ENCODE results near the gene NMRK2.

Gene NMRK2

DNA sequence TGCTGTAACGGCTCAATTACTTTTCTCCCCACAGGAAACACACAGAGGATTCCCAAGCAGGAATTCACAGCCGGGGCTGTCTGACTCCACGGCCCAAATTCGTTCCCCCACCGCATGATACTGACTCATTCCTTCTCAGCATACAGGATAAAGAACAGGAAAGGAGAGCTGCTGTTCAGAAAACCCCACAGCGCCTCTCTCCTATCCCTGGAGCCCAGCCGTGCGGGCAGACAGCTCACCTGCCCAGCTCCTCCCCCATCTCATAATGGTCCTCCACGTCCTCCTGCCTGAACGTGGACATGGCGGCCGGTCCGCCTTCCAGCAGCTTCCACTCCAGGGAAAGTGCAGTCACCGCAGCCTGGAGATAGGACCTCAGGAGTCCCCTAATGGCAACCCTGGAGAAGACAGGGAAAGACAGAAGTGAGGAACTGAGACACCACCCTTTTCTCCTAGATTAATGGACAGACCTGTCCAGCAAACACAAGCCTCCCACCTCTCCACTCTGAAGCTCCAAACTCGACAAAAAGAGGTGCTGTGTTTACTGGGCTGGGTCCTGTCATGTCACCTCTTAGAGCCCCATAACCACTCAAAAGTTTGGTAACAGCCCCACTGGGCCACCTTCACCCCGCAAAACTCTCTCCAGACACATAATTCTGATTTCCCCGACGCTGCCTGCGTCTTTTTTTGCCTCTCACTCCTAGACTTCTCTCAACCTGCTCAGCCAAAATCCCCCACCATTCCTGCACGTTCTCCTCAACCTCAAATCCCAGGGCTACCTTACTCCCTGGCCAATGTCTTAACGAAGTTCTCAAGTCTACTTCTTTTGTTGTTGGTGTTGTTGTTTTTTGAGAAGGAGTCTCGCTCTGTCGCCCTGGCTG is 36.8 kb downstream of the NMRK2 start:
- peak overlapping the region; percentile 94 for H3K4me3 Mint-ChIP-seq
- H3K36me3 Mint-ChIP-seq: peaks cover 2% of the 10 kb centered on the region
- no peaks in the 10 kb centered on the region for H3K9me3 Mint-ChIP-seq
- no peaks in the 10 kb centered on the region for H3K27me3 Mint-ChIP-seq
- H3K27ac Mint-ChIP-seq: peak overlapping the region; percentile 84
- H3K4me1 Mint-ChIP-seq: peaks cover 28% of the 10 kb centered on the region

DNA sequence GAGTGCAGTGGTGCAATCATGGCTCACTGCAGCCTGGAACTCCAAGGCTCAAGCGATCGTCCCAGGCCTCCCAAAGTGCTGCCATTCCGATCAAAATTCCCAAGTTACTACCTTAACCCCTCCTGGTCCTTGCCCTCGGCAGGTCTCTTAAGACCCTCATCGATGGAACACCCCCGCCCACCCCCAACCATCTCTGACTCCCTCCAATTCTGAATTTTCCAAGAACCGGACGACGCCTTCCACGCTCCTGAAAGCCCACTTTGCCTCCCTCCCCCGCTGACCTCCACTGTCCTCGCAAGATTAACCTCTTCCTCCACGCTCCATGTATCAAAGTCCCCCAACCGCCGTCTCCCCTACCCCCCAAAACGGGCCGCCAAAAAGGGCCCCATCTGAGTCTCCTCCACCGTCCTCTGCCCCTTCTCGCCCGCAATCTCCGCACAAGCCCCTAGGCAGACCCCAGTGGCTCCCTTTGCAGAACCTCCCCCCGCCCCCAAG is 37.5 kb downstream of the NMRK2 start:
- no peaks in the 10 kb centered on the region for H3K9me3 Mint-ChIP-seq
- H3K27me3 Mint-ChIP-seq: no peaks in the 10 kb centered on the region
- peaks cover 2% of the 10 kb centered on the region for H3K36me3 Mint-ChIP-seq
- H3K4me1 Mint-ChIP-seq: peaks cover 28% of the 10 kb centered on the region
- peak overlapping the region; percentile 84 for H3K27ac Mint-ChIP-seq
- peak overlapping the region; percentile 94 for H3K4me3 Mint-ChIP-seq

DNA sequence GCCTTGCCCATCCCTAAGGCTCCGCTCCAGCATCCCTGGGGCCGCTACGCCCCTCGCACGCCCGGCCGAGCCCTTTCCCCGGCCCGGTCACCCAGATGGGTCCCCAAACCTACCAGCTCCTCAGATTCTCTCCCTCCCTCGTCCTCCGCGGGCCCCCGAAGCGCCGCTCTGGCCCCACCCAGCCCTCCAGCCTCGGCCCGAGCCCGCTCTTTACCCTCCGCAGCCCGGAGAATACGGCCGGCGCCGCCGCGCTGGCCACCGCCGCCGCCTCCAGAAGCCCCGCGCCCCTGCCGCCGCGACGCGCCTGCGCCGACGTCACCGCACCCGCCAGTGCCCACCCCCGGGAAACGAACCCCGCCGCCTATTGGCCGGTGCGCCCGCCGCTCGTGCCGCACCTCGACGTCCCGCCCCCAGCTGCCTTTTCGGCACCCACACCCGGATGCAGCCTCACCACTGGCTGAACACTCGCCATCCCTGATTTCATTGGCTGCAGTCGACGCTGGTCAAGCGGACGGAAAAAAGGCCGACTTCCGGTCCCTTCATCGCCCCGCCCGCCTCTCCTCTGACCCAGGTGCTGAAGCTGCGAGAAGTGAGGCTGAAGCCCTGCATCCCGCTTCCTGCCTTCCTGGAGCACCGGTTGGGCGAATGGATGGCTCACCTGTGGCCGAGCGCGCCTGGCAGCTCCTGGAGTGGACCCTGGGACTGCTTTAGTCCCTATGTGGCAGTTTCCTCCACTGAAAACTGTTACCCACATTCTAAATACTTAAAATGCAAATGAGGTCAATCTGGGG is 38.1 kb downstream of the NMRK2 start, which contains the start of gene DAPK3:
Gene DAPK3, minus strand, starts transcription at position 292 of the 791 bp plus-strand sequence. CDS start 1,364 bp downstream, outside the sequence.
- Mint-ChIP-seq H3K36me3 (peaks cover 2% of the 10 kb centered on the region), H3K9me3 (no peaks in the 10 kb centered on the region), H3K27me3 (no peaks in the 10 kb centered on the region), H3K4me1 (peaks cover 28% of the 10 kb centered on the region), H3K27ac (peak within 1 kb of the TSS; percentile 84), H3K4me3 (peak within 1 kb of the TSS; percentile 94)

DNA sequence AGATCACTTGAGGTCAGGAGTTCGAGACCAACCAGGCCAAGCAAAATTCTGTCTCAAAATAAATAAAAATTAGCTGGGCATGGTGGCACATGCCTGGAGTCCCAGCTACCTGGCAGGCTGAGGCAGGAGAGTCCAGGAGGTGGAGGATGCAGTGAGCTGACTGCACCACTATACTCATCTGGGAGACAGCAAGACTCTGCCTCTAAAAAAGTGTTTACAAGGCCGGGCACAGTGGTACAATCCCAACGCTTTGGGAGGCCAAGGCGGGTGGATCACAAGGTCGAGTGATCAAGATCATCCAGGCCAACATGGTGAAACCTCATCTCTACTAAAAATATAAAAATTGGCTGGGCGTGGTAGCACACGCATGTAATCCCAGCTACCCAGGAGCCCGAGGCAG is 42.3 kb downstream of the NMRK2 start:
- Mint-ChIP-seq H3K4me1 (peaks cover 18% of the 10 kb centered on the region), H3K27me3 (no peaks in the 10 kb centered on the region), H3K4me3 (no peak overlapping the region), H3K36me3 (peaks cover 4% of the 10 kb centered on the region), H3K27ac (no peak overlapping the region), H3K9me3 (no peaks in the 10 kb centered on the region)

DNA sequence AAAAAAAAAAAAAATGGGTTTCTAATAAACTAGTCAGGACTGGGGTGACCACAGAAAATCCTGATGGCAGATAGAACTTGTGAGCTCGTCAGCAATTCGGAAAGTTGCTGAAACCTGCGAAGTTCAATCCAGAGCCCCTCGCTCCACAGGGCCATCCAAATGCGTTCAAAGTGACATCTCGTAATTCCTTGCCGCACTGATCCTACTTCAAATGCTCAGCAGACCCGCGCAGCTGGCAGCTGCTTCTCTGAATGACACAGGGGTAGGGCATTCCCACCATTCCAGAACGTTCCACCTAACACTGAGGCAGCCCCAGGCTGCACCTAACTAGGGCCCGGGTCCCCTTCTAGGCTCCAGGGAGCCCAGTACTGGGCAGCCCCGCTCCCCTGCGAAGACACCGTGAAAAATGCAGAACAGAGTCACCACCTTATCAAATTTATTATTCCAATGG is 42.8 kb downstream of the NMRK2 start:
- H3K27me3 Mint-ChIP-seq: no peaks in the 10 kb centered on the region
- no peaks in the 10 kb centered on the region for H3K9me3 Mint-ChIP-seq
- no peak overlapping the region for H3K4me3 Mint-ChIP-seq
- peaks cover 14% of the 10 kb centered on the region for H3K4me1 Mint-ChIP-seq
- peaks cover 5% of the 10 kb centered on the region for H3K36me3 Mint-ChIP-seq
- peak overlapping the region; percentile 38 for H3K27ac Mint-ChIP-seq

DNA sequence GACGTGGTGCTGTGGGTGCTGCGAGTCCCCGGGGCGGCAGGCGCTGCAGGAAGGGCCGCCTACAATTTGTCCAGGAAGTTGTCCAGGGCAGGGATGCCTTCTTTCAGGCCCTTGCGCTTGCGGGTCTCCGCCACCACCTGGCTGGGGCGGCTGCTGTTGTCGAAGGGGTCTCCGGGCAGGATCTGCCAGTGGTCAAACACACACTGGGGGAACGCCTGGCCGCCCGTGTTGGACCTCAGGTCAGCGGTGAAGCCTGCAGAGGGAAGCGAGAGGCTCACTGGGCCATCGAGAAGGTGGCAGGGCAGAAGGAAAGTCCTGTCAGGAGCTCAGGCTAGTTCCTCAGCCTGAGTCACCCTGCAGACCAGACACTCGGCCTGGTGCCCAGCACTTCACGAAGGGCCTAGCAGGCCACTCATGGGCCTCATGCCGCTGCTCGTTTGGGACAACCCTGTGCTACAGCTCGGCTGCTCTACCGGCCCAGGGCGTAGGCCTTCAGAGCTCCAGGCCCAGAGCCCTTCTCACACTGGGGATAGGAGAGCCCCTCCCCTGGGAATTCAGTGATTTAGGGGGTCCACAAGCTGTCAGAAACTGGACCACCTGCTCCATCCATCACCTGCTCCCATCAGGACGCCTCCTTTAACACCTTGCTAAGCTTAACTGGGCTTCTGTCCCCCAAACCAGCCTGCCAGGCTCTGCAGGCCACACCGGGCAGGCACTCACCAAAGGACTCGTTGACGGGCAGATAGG is 43.8 kb downstream of the NMRK2 start:
- Mint-ChIP-seq H3K9me3 (no peaks in the 10 kb centered on the region), H3K4me3 (no peak overlapping the region), H3K27me3 (no peaks in the 10 kb centered on the region), H3K4me1 (peaks cover 21% of the 10 kb centered on the region), H3K27ac (peak overlapping the region; percentile 51), H3K36me3 (peaks cover 8% of the 10 kb centered on the region)

DNA sequence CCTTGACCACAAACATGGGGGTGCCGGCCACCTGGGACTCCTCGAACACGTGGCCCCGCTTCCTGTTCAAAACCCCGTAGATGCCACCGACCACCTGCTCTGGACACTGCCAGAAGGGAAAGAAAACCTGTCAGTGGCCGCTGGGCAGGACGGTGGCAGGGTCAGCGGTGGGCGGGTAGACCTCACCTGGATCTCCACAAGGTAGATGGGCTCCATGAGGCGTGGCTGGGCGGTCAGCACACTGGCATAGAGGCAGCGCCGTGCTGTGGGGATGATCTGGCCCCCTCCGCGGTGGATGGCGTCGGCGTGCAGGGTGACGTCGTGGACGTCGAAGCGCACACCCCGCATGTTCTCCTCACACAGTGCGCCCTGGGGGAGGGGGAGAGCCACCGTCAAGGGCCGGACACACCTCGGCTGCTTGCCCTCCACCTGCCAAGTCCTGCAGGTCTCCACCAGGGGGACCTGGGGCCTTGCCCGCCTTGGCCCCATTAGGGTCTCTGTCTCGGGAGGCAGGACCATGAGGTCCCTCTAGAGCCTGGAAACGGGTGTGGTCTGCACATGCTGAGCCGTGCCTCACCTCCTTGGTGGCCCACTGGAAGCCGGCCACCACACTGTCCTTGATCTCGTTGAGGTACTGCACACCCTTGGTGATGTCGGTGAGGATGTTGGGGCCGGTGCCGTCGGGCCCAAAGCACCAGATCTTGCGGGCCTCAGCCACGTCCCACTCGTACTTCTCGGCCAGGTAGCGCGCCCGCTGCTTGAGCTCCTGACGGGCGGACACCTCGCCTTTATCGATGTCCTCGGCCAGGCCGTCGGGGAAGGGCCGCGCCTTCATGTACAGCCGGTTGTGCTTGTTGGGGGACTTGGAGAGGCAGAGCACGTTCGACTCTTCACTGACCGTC is 44.6 kb downstream of the NMRK2 start:
- no peaks in the 10 kb centered on the region for H3K9me3 Mint-ChIP-seq
- H3K4me1 Mint-ChIP-seq: peaks cover 25% of the 10 kb centered on the region
- H3K27ac Mint-ChIP-seq: peak overlapping the region; percentile 65
- H3K27me3 Mint-ChIP-seq: no peaks in the 10 kb centered on the region
- peak overlapping the region; percentile 26 for H3K4me3 Mint-ChIP-seq
- H3K36me3 Mint-ChIP-seq: peaks cover 8% of the 10 kb centered on the region

DNA sequence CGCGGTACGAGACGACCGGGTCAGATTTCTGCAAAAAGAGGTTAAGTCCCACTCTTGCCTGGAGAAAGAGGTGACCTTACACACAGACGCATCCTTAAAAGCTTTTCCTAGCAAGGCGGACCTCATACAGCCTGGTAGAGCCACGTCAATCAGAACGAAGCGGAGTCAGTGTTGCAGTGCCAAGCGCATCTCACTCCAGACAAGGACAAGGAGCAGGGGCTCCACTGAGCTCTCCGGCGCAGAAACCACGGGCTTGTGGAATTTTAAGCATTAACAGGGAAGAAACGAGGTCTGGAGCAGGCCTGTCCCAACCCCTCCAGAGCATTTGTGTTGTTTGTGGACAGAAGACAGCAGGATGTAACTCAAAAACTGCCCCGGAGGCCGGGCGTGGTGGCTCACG is 45.3 kb downstream of the NMRK2 start:
- H3K4me1 Mint-ChIP-seq: peaks cover 31% of the 10 kb centered on the region

DNA sequence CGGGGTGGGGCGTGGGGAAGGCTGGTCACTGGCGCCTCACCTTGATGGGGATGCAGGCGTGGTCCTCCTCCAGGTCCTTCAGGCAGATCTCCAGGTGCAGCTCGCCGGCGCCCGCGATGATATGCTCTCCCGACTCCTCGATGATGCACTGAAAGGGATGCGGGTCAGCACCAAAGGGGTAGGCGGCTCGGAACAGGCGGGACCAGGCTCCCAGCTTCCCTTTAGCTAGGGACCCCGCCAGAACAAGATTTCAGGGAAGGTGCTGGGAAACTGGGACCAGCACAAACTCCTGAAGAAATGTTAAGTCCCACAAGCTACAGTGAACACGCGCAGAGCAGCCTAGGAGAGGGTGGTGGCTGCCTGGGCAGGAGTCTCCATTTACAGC is 46.4 kb downstream of the NMRK2 start:
- Mint-ChIP-seq H3K27me3 (no peaks in the 10 kb centered on the region), H3K36me3 (peaks cover 25% of the 10 kb centered on the region), H3K4me1 (peaks cover 42% of the 10 kb centered on the region), H3K4me3 (peak overlapping the region; percentile 19), H3K9me3 (no peaks in the 10 kb centered on the region), H3K27ac (peak overlapping the region; percentile 74)

More for the DNA sequence above, 45.3 kb downstream of the NMRK2 start:
- no peaks in the 10 kb centered on the region for H3K27me3 Mint-ChIP-seq
- peaks cover 14% of the 10 kb centered on the region for H3K36me3 Mint-ChIP-seq
- peak overlapping the region; percentile 65 for H3K27ac Mint-ChIP-seq
- no peaks in the 10 kb centered on the region for H3K9me3 Mint-ChIP-seq
- H3K4me3 Mint-ChIP-seq: peak overlapping the region; percentile 26

DNA sequence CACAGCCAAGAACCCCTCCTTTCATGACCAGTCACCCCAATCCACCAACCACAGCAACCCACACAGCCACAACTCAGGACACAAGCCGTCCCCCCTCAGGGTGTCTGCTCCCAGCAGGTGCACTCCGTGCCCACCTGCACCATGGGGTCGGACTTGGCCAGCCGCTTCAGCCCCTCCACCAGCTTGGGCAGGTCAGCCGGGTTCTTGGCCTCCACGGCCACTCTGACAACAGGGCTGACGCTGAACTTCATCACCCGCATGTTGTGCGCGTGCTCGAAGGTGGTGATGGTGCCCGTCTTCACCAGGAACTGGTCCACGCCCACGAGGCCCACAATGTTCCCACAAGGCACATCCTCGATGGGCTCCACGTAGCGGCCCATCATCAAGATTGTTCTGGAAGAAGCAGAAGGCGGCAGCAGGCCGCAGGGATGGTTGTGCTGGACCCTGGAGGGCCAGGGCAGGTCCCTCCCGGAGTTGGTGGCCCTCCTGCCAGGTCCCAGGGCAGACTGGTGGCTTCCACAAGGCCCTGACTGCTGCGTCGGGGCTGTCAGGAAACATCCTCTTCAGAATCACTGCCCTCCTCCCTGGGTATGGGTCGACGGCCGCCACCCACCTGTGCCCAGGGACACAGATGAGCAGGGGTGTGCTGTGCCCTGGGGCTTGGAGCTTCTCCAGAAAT is 46.9 kb downstream of the NMRK2 start:
- Mint-ChIP-seq H3K4me1 (peaks cover 42% of the 10 kb centered on the region), H3K36me3 (peaks cover 30% of the 10 kb centered on the region), H3K9me3 (no peaks in the 10 kb centered on the region), H3K27ac (peak overlapping the region; percentile 74), H3K27me3 (no peaks in the 10 kb centered on the region), H3K4me3 (peak overlapping the region; percentile 11)

DNA sequence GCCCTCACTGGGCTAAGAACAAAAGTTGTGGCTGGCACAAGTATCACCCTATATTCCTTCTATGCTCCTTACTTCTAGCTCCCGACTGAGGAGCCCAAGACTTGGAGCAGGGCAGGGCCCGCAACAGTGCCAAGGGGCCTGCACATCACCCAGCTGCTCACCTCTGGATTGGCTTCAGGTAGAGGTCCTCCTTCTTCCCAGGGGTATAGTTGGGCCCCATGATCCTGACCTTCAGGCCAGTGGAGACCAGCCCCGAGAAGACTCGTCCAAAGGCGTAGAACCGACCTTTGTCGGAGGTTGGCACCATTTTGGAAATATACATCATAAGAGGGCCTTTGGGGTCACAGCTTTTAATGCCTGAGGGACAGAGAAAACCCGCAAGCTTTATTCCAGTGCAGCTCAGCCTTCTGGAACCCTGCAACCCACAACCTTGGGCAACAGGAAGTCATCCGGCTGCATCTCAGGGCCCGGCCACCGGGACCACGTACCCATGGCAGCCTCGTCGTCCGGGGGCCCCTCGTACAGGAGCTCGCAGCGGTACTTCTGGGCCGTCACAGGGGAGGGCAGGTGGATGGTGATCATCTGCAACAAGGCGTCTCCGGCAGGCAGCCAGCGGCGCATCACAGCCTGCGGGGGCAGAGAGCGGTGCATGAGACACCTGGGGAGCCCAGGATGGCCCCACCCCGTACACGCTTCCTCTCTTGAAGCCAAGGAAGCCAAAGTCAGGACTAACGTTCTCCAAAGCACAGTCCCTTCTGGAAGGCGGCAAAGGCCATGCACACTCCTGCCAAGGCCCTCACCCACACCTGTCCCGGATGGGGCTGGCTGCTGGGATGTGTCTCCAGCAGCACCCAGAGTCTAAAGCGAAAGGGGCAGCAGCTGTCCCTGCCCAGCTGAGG is 47.7 kb downstream of the NMRK2 start:
- Mint-ChIP-seq H3K36me3 (peaks cover 33% of the 10 kb centered on the region), H3K4me3 (no peak overlapping the region), H3K4me1 (peaks cover 42% of the 10 kb centered on the region), H3K27me3 (no peaks in the 10 kb centered on the region), H3K9me3 (no peaks in the 10 kb centered on the region), H3K27ac (no peak overlapping the region)

DNA sequence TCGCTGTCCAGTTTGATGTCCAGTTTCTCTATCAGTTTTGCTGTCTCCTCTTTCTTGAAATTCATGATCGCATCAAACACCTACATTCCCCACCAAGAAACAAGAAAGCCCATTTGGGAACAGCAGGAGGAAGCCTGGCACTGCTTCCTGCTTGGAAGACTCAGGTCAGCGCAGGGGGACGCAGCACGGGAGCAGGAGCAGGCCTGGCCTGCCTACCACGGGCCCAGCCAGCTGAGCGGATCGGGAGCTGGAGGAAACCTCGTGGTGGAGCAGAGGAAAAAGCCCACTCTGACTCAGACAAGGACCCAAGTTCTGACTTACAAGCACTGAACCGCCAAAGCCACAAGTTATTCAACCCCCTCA is 48.5 kb downstream of the NMRK2 start:
- Mint-ChIP-seq H3K36me3 (peaks cover 33% of the 10 kb centered on the region), H3K9me3 (no peaks in the 10 kb centered on the region), H3K27me3 (no peaks in the 10 kb centered on the region), H3K4me1 (peaks cover 47% of the 10 kb centered on the region), H3K27ac (peak overlapping the region; percentile 74), H3K4me3 (peak overlapping the region; percentile 98)

Measured in activated naive CD4-positive, alpha-beta T cell treated with anti-CD3 and anti-CD28 coated beads, Interleukin-2, amount 50 U/mL, for 24 hours (primary cell).